HK-2 (cell line): Measurements from ENCODE around the gene HTT.
"Not testable (repeated sequence)": the region's sequence is repeated elsewhere in the genome, so short reads cannot be mapped to it uniquely, and the experiment has no call there.

ENCODE experiments used
- DNase-seq: peaks from one replicate; pipeline ENCODE4 v3.0.0-alpha.2; 2018; ENCODE audit not compliant: unreplicated experiment

Gene HTT

DNA sequence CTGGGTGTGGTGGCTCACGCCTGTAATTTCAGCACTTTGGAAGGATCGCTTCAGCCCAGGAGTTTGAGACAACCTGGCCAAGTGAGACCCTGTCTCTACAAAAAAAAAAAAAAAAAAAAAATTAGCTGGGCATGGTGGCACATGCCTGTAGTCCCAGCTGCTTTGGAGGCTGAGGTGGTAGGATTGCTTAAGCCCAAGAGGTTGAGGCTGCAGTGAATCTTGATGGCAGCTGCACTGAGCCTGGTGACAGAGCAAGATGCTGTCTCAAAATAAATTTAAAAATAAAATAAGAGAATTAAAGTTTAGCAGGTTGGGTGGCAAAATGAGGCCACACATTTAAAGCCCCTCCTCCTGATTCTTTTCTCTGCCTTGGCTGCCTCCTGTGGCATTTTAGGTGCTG, 47.1 kb downstream of the HTT start:
- no peak for DNase-seq

DNA sequence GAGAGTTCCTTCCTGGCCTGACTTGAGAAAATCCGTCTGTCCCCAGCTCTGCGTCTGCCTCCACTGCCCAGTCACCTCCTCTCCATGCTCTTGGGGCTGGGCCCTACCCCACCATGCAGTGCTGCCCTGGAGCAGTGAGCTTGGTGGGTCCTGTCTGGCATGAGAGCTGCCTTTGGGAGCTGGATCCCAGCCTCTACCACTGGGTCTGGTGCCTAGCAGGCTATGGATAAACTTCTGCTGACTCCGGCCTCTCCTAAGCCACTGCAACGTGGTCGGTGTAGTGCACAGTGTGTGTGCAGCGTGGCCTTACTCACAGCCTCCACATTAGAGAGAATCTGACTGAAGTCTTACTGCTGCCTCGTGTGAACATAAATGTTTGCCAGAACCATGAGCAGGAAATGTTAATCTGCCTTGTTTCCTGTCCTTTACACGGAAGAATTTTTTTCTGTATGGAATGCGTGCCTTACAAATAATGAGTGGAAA, 47.6 kb downstream of the HTT start:
- DNase-seq, result no peak

DNA sequence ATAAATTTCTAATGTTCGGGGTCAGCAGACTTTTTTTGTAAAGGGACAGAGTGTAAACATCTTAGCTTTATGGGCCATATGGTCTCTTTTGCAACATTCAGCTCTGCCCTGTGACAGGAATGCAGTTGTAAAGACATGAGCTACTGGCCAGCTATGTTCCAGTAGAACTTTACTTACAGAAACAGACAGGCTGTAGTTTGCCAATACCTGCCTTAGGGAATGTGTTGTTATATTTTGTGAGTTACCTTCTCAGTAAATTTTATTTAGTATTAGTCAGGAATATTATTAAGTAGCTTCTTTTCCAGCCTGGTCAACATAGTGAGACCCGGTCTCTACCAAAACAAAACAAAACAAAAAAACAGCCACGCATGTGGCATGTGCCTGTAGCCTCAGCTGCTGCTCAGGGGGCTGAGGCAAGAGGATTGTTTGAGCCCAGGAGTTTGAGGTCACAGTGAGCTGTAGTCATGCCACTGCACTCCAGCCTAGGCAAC, 48.7 kb downstream of the HTT start:
- no peak for DNase-seq

DNA sequence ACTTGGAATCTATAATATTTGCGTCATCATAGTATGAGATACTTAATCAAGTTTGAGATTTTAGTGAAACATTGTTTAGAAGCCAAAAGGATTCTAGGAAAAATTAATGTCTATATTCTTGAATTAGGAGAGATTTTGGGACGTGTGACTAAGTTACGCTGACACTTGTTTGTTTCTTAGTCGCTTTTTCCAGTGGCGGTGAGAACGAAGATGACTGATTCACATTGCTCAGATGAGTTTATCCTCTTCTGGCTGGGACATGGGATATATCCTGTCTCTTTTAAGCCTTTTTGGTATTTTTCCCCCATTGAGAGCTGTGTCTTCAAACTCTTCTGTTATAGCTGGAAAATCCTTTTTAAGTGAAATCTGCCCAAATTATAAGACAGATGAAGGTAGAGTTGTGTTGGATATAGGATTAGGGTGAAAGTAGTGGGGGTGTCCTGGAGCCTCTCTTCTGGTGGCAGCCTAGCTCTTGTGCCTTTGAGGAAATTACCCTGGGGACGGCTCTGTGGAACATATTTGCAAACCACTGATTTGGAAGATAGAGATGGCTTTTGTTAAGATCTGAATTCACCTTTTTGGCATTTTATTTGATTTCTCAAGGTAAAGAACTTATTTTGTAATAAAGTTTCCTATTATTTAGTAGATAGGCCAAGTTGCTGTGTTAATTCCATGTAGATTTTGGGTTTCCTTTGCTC, 49.7 kb downstream of the HTT start:
- DNase-seq, result no peak

DNA sequence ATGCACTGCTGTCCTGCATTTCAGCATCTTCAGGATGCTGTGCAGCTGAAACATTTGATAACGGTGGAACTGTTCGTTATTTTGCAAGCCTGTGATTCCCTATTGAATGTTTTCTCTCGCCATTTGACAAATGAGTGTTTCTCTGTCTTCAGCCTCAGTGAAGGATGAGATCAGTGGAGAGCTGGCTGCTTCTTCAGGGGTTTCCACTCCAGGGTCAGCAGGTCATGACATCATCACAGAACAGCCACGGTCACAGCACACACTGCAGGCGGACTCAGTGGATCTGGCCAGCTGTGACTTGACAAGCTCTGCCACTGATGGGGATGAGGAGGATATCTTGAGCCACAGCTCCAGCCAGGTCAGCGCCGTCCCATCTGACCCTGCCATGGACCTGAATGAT, 52.6 kb downstream of the HTT start:
- DNase-seq, result no peak

DNA sequence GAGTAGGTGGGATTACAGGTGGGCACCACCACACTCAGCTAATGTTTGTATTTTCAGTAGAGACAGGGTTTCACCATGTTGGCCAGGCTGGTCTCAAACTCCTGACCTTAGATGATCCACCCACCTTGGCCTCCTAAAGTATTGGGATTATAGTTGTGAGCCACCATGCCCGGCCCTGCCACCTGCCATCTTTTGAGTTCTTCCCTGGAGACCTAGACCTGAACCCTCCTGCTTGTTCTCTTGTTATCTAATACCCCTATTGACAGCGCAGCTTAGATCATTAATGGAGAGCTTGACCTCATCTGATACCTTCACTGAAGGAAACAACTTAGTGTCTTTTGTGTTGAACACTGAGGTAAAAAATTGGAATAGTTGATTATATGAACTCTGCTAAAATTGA, 53.6 kb downstream of the HTT start:
- no peak for DNase-seq

DNA sequence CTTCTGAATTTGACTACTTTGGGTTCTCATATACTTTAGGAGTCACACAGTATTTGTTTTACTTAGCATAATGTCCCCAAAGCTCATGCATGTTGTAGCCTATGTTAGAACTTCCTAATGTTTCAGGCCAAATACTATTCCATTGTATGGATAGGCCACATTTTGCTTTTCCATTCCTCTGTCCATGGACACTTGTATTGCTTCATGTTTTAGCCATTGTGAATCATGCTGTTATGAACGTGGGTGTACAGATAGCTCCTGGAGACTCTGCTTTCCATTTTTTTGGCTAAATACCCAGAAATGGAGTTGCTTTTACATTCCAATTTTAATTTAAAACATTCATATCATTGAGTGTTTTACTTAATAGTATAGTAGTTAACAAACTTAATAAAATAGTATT, 54.5 kb downstream of the HTT start:
- no peak for DNase-seq

DNA sequence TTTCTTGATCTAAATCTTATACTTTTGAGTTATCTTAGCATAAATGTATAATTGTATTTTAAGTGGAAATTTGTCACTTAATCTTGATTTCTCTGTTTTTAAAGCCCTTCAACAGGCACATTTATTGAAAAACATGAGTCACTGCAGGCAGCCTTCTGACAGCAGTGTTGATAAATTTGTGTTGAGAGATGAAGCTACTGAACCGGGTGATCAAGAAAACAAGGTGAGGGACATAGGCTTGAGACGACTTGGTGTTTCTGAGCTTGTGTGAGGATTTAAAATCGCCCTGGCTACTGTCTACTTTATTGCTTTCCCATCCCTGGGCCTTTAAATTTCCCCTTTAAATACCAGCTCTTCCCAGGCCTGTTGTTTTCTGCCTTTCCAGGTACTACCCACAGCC, 55.7 kb downstream of the HTT start:
- no peak for DNase-seq

DNA sequence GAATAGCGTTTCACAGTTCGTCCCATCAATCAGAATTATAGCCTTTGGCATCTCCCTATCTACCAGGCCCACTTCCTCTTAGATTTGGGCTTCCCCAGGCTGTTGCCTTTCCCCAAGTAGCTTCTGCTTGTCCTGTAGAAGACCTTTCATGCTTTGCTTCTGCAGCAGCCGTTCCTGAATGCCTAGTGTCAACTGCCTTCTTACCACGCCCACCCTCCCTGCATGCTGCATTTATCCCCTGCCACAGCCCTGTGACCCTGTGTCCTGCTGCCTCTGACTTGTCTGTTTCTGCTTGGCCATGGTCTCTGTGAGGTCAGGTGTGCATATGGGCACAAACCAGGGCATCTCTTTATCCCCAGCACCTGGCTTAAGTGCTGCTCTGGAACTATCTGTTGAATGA, 56.3 kb downstream of the HTT start:
- no peak for DNase-seq

DNA sequence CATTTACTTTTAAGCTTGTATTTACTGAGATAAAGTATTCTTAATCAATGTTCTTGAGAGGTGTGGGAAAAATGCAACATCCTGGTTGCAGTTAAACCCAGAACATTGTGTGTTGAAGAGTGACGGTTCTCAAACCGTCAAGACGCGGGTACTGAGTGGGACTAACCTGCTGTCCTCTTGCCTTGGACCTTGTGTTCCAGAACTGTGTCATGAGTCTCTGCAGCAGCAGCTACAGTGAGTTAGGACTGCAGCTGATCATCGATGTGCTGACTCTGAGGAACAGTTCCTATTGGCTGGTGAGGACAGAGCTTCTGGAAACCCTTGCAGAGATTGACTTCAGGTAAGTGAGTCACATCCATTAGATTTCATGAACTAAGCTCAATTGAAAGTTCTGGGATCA, 59.7 kb downstream of the HTT start:
- no peak for DNase-seq

DNA sequence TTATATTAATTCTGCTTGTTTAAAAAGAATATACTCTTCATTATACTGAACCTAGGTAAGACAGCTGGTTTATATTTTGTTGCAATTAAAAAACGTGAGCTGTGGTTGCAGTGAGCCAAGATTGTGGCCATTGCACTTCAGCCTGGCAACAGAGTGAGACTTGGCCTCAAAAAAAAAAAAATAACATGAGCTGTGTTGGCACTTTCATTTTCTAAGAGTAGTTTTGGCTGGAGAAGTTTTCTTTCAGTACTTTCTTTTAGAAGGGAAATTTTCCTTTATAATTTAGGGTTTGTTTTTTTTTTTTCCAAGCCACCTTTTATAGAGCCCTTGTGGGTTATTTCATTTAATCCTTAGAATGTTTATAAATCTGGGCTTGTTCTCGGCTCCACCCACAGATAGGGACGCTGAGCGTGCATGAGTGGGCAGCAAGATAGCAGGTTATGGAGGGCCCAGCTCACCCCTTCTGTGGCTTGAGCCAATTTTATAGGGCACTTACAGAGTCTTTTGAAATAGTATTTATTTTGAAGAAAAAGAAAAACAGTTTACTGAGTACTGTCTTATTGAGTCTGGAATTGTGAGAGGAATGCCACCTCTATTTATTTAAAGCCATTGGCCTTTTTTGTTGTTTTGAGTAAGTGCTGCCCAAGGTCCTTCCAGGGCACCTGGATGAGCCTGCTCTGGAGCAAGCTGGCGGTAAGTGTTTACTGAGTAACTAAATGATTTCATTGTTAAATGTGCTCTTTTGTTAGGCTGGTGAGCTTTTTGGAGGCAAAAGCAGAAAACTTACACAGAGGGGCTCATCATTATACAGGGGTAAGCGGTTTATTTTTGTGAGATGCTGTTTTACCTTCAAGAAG, 60.9 kb downstream of the HTT start:
- DNase-seq, result no peak

DNA sequence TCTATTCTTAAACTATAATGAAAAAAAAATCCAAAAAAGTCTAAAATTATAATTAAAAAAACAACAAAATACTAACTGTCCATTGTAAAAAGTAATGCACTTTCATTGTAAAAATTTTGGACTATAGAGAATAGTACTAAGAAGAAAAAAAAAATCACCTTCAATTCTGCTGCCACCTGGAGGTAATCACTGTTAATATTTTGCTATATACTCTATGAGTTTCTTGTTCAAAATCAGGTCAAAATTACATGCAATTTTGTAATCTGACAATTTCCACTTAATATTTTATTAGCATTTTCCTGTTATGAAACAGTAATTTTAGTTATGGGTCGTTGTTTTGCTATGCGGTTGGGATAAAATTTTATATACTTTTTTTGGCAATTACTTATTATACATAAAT, 62.0 kb downstream of the HTT start:
- no peak for DNase-seq

DNA sequence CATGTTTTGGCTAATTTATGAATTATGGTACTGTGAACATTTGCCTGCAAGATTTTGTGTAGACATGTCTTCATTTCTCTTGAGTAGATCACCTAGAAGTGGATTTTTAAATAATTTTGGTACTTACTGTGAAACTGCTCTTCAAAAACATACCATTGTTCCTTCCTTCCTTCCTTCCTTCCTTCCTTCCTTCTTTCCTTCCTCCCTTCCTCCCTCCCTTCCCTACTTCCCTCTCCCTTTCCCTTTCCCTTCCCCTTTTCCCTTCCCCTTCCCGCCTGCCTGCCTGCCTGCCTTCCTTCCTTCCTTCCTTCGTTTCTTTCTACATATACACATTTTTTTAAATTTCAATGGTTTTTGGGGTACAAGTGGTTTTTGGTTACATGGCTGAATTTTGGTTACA, 63.4 kb downstream of the HTT start:
- no peak for DNase-seq

DNA sequence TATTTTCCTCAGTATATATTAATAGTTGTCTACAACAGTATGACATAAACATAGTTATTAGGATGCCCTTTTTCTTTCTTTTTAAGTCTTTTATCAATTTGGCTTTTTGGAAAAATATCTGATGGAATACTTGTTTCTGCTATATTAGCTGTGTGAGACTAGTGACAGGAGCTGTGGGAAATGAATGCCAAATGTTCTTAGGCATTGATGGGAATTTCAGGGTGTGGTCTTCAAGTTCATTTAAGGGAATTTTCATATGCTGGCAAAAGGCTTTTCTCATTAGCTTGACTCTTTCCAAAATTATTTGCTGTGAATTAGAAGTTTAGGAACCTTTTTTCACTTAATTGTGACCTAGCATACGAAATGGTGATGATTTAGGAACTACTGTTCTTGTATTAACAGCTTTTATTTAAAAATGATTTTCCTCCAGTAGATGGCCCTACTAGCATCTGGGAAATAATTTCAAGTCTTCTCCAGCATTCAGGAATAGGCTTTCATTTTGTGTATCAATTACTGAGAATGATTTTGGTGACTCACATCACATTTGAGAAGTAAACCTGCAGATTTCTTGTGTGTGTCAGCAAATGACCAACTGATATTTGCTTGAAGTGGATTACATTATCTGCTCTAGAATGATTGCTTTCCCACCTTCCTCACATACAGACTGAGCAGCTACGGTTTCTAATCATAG, 70.9 kb downstream of the HTT start:
- no peak for DNase-seq

DNA sequence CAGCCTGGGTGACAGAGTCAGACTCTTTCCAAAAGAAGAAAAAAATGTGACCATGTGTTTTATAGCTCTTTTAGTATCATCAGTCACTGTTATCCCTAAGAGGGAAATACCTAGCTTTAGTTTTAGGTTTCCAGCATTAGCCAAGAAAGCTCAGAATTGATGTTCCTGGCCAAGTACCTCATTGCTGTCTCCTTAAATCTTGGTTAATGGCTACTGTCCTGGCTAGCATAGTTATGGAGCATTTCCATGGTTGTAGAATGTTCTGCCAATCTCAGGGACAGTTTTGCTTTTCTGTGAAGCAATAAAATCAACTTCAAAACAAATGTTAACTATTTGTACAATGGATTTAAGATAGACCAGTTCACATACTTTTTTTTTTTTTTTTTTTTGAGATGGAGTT, 74.4 kb downstream of the HTT start:
- no peak for DNase-seq

DNA sequence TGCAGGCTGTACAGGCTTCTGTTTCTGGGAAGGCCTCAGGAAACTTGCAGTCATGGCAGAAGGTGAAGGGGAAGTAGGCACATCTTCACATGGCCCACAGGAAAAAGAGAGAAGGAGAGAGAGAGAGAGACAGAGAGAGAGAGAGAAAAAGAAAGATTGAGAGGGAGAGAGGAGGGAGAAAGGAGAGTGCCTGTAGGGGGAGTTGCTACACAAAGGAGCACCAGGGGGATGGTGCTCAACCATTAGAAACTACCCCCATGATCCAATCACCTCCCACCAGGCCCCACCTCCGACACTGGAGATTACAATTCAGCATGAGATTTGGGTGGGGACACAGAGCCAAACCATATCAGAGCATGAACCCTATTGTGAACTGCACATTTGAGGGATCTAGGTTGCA, 76.8 kb downstream of the HTT start:
- not testable (repeated sequence) for DNase-seq

DNA sequence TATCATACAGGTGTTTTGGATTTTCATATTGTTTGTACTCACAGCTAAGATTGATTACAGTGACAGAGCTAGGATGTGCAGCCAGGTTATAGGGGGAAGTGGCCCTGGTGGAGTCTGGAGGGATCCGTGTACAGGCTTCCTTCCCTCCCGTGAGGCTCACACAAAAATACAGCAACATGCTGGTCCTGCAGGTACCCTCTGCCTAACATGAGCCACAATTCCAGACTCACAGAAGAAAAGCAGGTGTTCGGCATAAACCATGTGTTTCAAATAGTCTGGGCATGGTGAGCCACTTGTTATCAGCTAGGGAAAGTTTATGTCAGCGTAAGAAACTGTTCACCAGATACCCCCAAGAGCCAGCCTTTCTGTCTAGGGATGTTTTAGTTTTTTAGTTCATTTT, 82.9 kb downstream of the HTT start:
- no peak for DNase-seq

DNA sequence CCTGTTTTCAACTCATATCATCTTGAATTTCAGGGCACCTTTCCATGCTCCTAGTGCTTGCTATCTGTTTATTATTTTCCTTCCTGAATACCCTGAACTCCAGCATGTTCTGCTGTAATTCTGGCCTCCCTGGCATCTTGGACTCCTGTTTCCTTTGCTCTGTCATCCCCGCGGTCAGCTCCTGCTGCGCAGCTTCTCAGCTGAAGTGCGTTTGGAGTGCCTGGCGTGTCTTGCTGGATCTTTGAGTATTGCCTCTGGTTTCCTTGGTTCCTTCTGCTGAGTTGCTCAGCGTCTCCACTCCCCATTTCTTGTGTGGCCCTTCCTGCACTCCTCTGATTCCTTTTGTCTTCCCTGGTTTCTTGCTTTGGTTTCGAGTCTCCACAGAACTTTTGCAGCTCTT, 84.4 kb downstream of the HTT start:
- DNase-seq, result no peak

DNA sequence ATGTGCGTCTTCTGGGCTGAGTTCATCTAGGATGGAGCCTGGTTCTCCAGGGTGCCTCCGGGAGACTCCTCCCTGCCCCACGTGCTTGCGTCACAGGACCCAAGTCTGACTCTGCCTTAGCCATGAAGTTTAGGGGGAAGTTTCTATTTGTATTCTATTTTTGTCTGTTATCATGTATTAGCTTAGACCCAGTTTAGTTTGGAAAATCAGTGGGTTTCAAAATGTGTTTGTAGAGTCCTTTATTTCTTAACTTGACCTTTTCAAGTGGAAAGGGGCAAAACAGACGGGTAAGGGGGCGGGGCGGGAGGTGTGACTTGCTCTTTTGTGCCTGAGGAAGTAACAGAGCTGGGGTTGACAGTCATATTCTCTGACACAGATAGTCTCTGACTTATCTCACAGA, 86.0 kb downstream of the HTT start:
- no peak for DNase-seq

DNA sequence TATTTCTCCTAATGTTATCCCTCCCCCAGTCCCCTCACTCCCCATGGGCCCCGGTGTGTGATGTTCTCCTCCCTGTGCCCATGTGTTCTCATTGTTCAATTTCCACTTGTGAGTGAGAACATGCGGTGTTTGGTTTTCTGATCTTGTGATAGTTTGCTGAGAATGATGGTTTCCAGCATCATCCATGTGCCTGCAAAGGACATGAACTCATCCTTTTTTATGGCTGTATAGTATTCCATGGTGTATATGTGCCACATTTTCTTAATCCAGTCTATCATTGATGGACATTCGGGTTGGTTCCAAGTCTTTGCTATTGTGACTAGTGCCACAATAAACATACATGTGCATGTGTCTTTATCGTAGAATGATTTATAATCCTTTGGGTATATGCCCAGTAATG, 86.6 kb downstream of the HTT start:
- DNase-seq, result not testable (repeated sequence)

DNA sequence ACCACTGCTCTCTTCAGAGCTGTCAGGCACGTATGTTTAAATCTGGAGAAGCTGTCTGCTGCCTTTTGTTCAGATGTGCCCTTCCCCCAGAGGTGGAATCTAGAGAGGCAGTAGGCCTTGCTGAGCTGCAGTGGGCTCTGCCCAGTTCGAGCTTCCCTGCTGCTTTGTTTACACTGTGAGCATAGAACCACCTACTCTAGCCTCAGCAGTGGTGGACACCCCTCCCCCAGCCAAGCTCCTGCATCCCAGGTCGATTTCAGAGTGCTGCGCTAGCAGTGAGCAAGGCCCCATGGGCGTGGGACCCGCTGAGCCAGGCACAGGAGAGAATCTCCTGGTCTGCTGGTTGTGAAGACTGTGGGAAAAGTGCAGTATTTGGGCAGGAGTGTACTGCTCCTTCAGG, 92.0 kb downstream of the HTT start:
- not testable (repeated sequence) for DNase-seq

DNA sequence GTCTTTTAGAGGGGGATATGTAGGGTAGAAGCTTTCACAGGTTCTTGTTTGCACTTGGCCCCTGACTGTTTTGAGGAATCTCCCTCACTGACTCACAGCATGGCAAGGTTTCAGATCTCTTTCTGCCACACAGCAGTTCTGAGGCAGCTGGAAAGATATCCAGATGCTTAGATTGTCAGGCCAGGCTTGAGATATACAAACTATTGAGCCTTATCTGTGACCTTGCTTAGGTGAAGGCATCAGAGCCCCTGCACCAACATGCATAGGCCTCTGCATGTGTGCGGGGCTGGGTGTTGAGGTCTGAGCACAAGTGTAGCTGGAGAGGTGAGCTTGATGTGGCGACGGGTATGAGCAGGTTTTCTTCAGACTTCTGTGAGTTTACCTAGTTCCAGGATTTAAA, 93.5 kb downstream of the HTT start:
- DNase-seq, result no peak
